Pancreas (tissue), 10 donors: Measurements from ENCODE around the gene NXPE3. TPM values are rescaled to one million over a fixed set of nuclear protein-coding genes. Genes with fewer than 3 reads are reported as not detected.
A peak's percentile ranks its signal among the peaks of the same experiment; 100 is the strongest.

Source experiments
- ATAC-seq, 4 donors: fragments of 200-7000 bp; cut with Tn5 transposase; one replicate each; pipeline versions ENCODE4 v1.8.0 to v1.9.1; 2020; ENCODE audit warnings: mild to moderate bottlenecking in 4 of 4, moderate library complexity in 4 of 4
- DNase-seq, 6 donors: peaks; one replicate each; pipeline ENCODE4 v3.0.0-alpha.2; 2020
- FAIRE-seq: peaks from 2 replicates; lab custom pipeline; 2012; peaks lifted over from hg19 to GRCh38; lab: Jason Lieb, UNC
- H3K27ac ChIP-seq, 4 donors: fragments of 200-600 bp; sonication (generic); 1 replicate in 3 of 4; 2 replicates in 1 of 4; pipeline versions ENCODE4 v1.5.0 to v1.8.0; 2020
- H3K27me3 ChIP-seq, 4 donors: fragments of 200-600 bp; one replicate each; pipeline ENCODE4 v1.8.0; 2021
- H3K36me3 ChIP-seq, 3 donors: fragments of 200-600 bp; sonication (generic) in 1 of 3; one replicate each; pipeline versions ENCODE4 v1.5.0 to v1.8.0; 2020 to 2021
- H3K4me1 ChIP-seq, 3 donors: fragments of 200-600 bp; one replicate each; pipeline ENCODE4 v1.8.0; 2021
- H3K4me3 ChIP-seq, 4 donors: fragments of 200-600 bp; sonication (generic) in 2 of 4; one replicate each; pipeline versions ENCODE4 v1.5.0 to v1.8.0; 2020 to 2021
- H3K9me3 ChIP-seq, 4 donors: fragments of 200-600 bp; one replicate each; pipeline ENCODE4 v1.8.0; 2021
- CTCF ChIP-seq, 4 donors: fragments of 200-600 bp; sonication (generic) in 3 of 4; IDR thresholded peaks; one replicate each; pipeline versions ENCODE4 v1.5.0 to v1.8.0; 2021; ENCODE audit warnings: antibody characterized with exemption in 4 of 4
- WGBS, 2 donors: extraction: QIAGEN DNeasy Blood & Tissue Kit; methylation state at CpG; one replicate each; pipeline ENCODE4 v1.1.7; 2013; 5-methylcytosine and 5-hydroxymethylcytosine counted together
- intact Hi-C, 3 donors: fragments of 100-400 bp; cut with DNase I; formaldehyde crosslinking; loops; one replicate each; pipeline versions ENCODE4 v1.11.1 to v1.14.2; 2022
- polyA plus RNA-seq, 2 donors: library from polyadenylated mRNA; stranded (reverse); fragments of 200-250 nt; gene quantifications; one replicate each; pipeline ENCODE4 v1.2.3, GENCODE V29; 2013
- total RNA-seq, 6 donors: library from RNA; stranded (reverse); fragmentation: NEBNext Ultra II Directional in 4 of 6; extraction: Animal tissue kit (Norgen Biotek cat#: 25700) in 4 of 6; gene quantifications; one replicate each; pipeline versions ENCODE4 v1.2.1 to v1.2.4, GENCODE V29; 2021 to 2023
- donor health status: healthy with polysubstance abuse.
- donor health status: DM: no; HTN: no; CAD: no; lungs with moderate emphysema.
- donor health status: DM: no; HTN: no; CAD: no.
- donor health status: control.
- donor health status: control.
- donor health status: Bipolar disorder and iron deficiency.
- donor health status: DM: yes; HTN: yes; CAD: no.
- donor health status: DM: no; HTN: no; CAD: no.
- donor health status: DM: no; HTN: no; CAD: no.
- donor health status: DM: yes; HTN: yes; CAD: no.

The NXPE3 gene
- total and polyA plus RNA-seq, 8 donors: 1.4 to 4.3 (median 2.4) TPM

DNA sequence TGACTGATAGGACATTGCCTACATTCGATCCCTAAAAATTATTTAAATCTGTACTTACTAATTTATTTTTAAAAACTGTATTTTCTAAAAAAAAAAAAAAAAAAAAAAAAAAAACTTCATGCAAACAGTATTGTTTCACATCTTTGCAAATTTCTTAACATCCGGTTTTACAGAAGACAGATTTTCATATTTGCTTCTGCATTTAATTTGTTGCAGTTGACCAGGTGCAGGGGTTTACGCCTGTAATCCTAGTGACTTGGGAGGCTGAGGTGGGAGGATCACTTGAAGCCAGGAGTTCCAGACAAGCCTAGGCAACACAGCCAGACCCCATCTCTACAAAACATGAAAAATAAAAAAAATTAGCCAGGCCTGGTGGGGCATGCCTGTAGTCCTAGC lies 63.9 kb downstream of the NXPE3 start:
- WGBS, 2 donors: 78 to 95% methylated on average over 3 of the region's 3 CpGs
- H3K27ac ChIP-seq: no peak overlapping the region
- FAIRE-seq (no peak), ATAC-seq (no peak), DNase-seq (no peak)
- no peak for TF ChIP-seq CTCF (IDR thresholded peaks at IDR 0.05)
- intact Hi-C loops: no loop called here
- no peak overlapping the region for H3K4me3 ChIP-seq
- H3K27me3 ChIP-seq: no peaks in the 10 kb centered on the region
- H3K9me3 ChIP-seq: no peaks in the 10 kb centered on the region
- peaks cover 10 to 13% (median 12%) of the 10 kb centered on the region in 3 donors for H3K4me1 ChIP-seq
- no peaks in the 10 kb centered on the region for H3K36me3 ChIP-seq

- intact Hi-C loops: no loop called here
- ATAC-seq: no peak
- 43 to 48% methylated on average over 2 of the region's 2 CpGs for WGBS, 2 donors
- peaks cover 14 to 19% (median 16%) of the 10 kb centered on the region in 3 donors for H3K4me1 ChIP-seq
- no peaks in the 10 kb centered on the region for H3K36me3 ChIP-seq
- no peak for FAIRE-seq
- no peaks in the 10 kb centered on the region for H3K27me3 ChIP-seq
- no peaks in the 10 kb centered on the region for H3K9me3 ChIP-seq
- no peak for DNase-seq
- no peak overlapping the region for H3K27ac ChIP-seq
- no peak overlapping the region for H3K4me3 ChIP-seq
- TF ChIP-seq CTCF (IDR thresholded peaks at IDR 0.05): no peak
These were observed 66.4 kb downstream of the NXPE3 start for GRCh38 chr3:101845425-101845824.

DNA sequence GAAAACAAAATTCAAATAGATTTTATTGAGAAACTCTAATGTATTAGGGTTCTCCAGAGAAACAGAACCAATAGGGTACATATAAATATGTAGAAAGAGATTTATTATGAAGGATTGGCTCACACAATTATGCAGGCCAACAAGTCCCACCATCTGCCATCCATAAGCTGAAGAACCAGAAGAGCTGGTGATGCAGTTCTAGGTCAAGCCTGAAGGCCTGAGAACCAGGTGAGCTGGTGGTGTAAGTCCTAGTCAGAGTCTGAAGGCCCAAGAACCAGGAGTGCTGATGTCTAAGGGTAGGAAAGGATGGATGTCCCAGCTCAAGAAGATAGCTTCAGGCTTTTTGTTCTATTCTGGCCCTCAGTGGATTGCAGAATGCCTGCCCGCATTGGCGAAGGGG lies 67.7 kb downstream of the NXPE3 start:
- WGBS, 2 donors: 93 to 100% methylated on average over 2 of the region's 2 CpGs
- no peaks in the 10 kb centered on the region for H3K27me3 ChIP-seq
- TF ChIP-seq CTCF (IDR thresholded peaks at IDR 0.05): no peak
- DNase-seq (no peak), ATAC-seq (no peak), FAIRE-seq (no peak)
- H3K36me3 ChIP-seq: no peaks in the 10 kb centered on the region
- H3K4me1 ChIP-seq: peaks cover 14 to 19% (median 16%) of the 10 kb centered on the region in 3 donors
- peak overlapping the region in 2 of 4 donors; percentile 99 to 100 for H3K27ac ChIP-seq
- intact Hi-C loops: no loop called here
- H3K4me3 ChIP-seq: no peak overlapping the region
- no peaks in the 10 kb centered on the region for H3K9me3 ChIP-seq

DNA sequence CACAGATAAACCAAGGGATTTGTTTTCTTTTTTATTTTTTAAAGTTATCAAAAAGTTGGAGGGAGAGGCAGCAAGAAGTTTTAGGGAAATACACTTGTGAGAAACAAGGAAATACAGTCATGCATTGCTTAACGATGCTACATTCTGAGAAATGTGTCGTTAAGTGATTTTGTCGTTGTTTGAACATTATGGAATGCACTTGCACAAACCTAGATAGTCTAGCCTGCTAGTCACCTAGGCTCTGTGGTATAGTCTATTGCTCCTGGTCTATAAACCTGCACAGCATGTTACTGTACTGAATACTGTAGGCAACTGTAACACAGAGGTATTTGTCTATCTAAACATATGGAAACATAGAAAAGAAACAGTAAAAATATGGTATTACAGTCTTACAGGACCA lies 68.3 kb downstream of the NXPE3 start:
- Histone ChIP-seq H3K27ac (peak overlapping the region; percentile 99 to 100 (median 100)), H3K4me1 (peaks cover 15 to 22% (median 16%) of the 10 kb centered on the region in 3 donors), H3K36me3 (peaks cover 0 to 5% (median 5%) of the 10 kb centered on the region in 3 donors), H3K4me3 (no peak overlapping the region), H3K27me3 (no peaks in the 10 kb centered on the region), H3K9me3 (no peaks in the 10 kb centered on the region)
- no peak for TF ChIP-seq CTCF (IDR thresholded peaks at IDR 0.05)
- FAIRE-seq (no peak), ATAC-seq (no peak), DNase-seq (no peak)
- intact Hi-C loops: no loop called here
- 32 to 44% methylated on average over 3 of the region's 3 CpGs for WGBS, 2 donors

DNA sequence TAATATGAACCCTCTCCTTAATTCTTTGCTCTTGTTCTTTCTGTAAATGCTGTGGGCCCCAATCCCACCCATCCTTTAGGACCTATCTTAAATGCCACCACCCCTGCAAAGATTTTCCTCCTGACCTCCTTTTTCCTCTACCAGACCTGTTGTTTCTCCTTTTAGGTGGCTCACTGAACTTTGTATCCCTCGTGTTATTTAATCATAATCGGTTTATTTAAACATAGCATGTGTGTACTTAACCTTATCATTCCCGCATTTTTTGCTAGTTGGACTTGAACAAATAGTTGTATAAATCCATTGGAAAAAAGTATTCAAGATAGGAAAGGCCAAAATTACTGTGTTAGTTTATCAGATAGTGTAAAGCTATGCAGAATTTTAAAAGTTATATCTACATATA lies 69.3 kb downstream of the NXPE3 start:
- Histone ChIP-seq H3K4me3 (peak overlapping the region; percentile 5 to 100 (median 90)), H3K27ac (peak overlapping the region; percentile 99 to 100 (median 100)), H3K4me1 (peaks cover 22 to 31% (median 25%) of the 10 kb centered on the region in 3 donors), H3K36me3 (peaks cover 6 to 15% (median 14%) of the 10 kb centered on the region in 3 donors), H3K9me3 (no peaks in the 10 kb centered on the region), H3K27me3 (no peaks in the 10 kb centered on the region)
- ATAC-seq: peak; percentile 28 to 54 (median 37)
- peak; percentile 37 for FAIRE-seq
- 9 to 14% methylated on average over 3 of the region's 3 CpGs for WGBS, 2 donors
- TF ChIP-seq CTCF (IDR thresholded peaks at IDR 0.05): no peak
- intact Hi-C loops: no loop called here
- DNase-seq: peak in 1 of 6 donors; percentile 37
